Heart left ventricle (tissue), 16 donors: ENCODE results near the gene UBE2F. TPM values are rescaled to one million over a fixed set of nuclear protein-coding genes. Genes with fewer than 3 reads are reported as not detected.
A peak's percentile ranks its signal among the peaks of the same experiment; 100 is the strongest.

Experiments
- ATAC-seq, 4 donors: fragments of 200-7000 bp; cut with Tn5 transposase; one replicate each; pipeline ENCODE4 v1.9.1; 2020 to 2022; ENCODE audit warnings: moderate library complexity in 4 of 4, mild to moderate bottlenecking in 3 of 4, moderate number of reproducible peaks in 1 of 4
- DNase-seq, 5 donors: peaks; one replicate each; pipeline ENCODE4 v3.0.0-alpha.2; 2020
- H3K27ac ChIP-seq, 12 donors: fragments of 200-600 bp; sonication (generic) in 4 of 12; one replicate each; pipeline versions ENCODE4 v1.5.0 to v1.8.0; 2016 to 2022; ENCODE audit warnings: mild to moderate bottlenecking in 2 of 12
- H3K27me3 ChIP-seq, 9 donors: fragments of 200-600 bp; sonication (generic) in 2 of 9; one replicate each; pipeline versions ENCODE4 v1.5.1 to v1.8.0; 2016 to 2022; ENCODE audit warnings: mild to moderate bottlenecking in 3 of 9
- H3K36me3 ChIP-seq, 9 donors: fragments of 200-600 bp; sonication (generic) in 2 of 9; one replicate each; pipeline versions ENCODE4 v1.5.0 to v1.8.0; 2018 to 2022; ENCODE audit warnings: mild to moderate bottlenecking in 2 of 9
- H3K4me1 ChIP-seq, 12 donors: fragments of 200-600 bp; sonication (generic) in 4 of 12; one replicate each; pipeline versions ENCODE4 v1.5.0 to v1.8.0; 2016 to 2022; ENCODE audit warnings: mild to moderate bottlenecking in 3 of 12
- H3K4me3 ChIP-seq, 12 donors: fragments of 200-600 bp; sonication (generic) in 4 of 12; one replicate each; pipeline versions ENCODE4 v1.5.0 to v1.8.0; 2017 to 2022; ENCODE audit warnings: mild to moderate bottlenecking in 9 of 12, moderate library complexity in 4 of 12
- H3K9me3 ChIP-seq, 12 donors: fragments of 200-600 bp; sonication (generic) in 4 of 12; one replicate each; pipeline versions ENCODE4 v1.5.0 to v1.8.0; 2016 to 2022; ENCODE audit warnings: mild to moderate bottlenecking in 1 of 12
- POLR2A ChIP-seq, 2 donors: fragments of 450-650 bp; IDR thresholded peaks; one replicate each; pipeline ENCODE4 v1.6.1; 2017; ENCODE audit warnings: antibody characterized with exemption in 2 of 2, mild to moderate bottlenecking in 2 of 2, moderate library complexity in 2 of 2
- WGBS, 4 donors: extraction: QIAGEN DNeasy Blood & Tissue Kit in 2 of 4; methylation state at CpG; one replicate each; pipeline versions ENCODE4 v1.1.5 to v1.1.7; 2013 to 2018; 5-methylcytosine and 5-hydroxymethylcytosine counted together
- intact Hi-C, 10 donors: fragments of 100-400 bp; cut with DNase I; formaldehyde crosslinking; loops; one replicate each; pipeline versions ENCODE4 v1.11.1 to v1.14.2; 2022
- polyA plus RNA-seq, 2 donors: library from polyadenylated mRNA; stranded (reverse); fragments of 200-250 nt; gene quantifications; one replicate each; pipeline ENCODE4 v1.2.3, GENCODE V29; 2013
- total RNA-seq, 9 donors: library from RNA; depleted of rRNA in 2 of 9; stranded (reverse); fragments of >200 nt in 2 of 9; fragmentation: NEBNext Ultra II Directional in 3 of 9; extraction: Animal tissue kit (Norgen Biotek cat#: 25700) in 3 of 9; gene quantifications; one replicate each; pipeline versions ENCODE4 v1.1.0 to v1.2.4, GENCODE V29; 2016 to 2023
- TF ChIP-seq, protein P1 (sequence below), 12 donors: fragments of 200-600 bp; sonication (generic) in 4 of 12; IDR thresholded peaks; one replicate each; pipeline versions ENCODE4 v1.5.0 to v1.8.0; 2018 to 2022; ENCODE audit warnings: antibody characterized with exemption in 12 of 12, mild to moderate bottlenecking in 5 of 12
- donor health status: ischemic (EF 13 %, LVEDD 7.1; RV severe dilation, severe dysfunction).
- donor health status: healthy with polysubstance abuse.
- donor health status: DM: no; HTN: yes; CAD: no.
- donor health status: DM: no; HTN: no; CAD: no.
- donor health status: ischemic (EF 25% LVEDD 6.9; RV normal size, moderate dysfunction).
- donor health status: ischemic (EF 25% LVEDD 5.7; RV mildly dilated, moderate dysfunction).
- donor health status: healthy.
- donor health status: DM: yes; HTN: yes; CAD: no.
- donor health status: ischemic (EF 35%, LVEDD 5.7; RV mildly dilated, moderate dysfunction).
- donor health status: nonischemic (EF 11% LVEDD 7.7; RV severe dilation, severe dysfunction).
- donor health status: DM: yes; HTN: yes; CAD: no.
- donor health status: PGD.
- donor health status: ischemic (EF 29% LVEDD 5.4; RV normal size, mild dysfunction).
- donor health status: nonischemic (EF 23%, LVEDD 6.1; RV moderate dilation, normal function).

The UBE2F gene
- total and polyA plus RNA-seq, 11 donors: 54.2 to 83.4 (median 60.6) TPM

DNA sequence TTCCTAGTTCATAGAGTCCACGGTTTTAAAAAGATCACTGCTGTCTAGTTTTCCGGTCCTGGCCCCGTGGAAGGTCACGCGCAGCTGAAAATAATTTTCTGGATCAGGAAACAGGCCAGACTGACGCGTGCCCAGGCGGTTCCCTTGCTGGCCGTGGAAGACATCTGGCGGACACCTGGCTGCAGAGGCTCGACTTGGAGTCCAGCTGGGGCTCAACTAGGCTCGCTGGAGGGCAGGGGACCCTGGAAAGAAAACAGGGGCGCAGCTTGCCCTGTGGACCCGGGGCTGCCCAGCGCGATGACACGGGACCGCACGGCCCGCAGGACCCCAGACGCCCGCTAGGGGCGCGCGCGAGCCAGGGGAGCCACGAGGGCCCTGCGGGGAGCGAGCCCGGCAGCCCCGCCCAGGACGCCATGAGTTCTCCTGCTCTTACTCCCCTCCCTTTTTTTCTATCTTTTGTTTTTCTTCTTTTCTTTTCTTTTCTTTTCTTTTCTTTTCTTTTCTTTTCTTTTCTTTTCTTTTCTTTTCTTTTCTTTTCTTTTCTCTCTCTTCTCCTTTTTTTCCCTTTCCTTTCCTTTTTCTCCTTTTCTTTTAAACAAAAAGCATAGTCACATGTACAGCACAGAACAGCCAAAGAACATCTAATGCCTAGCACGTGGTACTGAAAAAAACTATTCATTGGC is 43.2 kb upstream of the UBE2F start:
- ATAC-seq (peak; percentile 52 to 91 (median 90)), DNase-seq (peak; percentile 73 to 89 (median 81))
- Histone ChIP-seq H3K36me3 (no peaks in the 10 kb centered on the region), H3K27ac (peak overlapping the region in 9 of 12 donors; percentile 26 to 75 (median 52)), H3K4me1 (peaks cover 0 to 14% (median 6%) of the 10 kb centered on the region in 12 donors), H3K9me3 (no peaks in the 10 kb centered on the region), H3K4me3 (peak overlapping the region in 10 of 12 donors; percentile 14 to 50 (median 36)), H3K27me3 (no peaks in the 10 kb centered on the region)
- 12 to 15% (median 14%) methylated on average over 33 of the region's 33 CpGs for WGBS, 4 donors
- intact Hi-C loops: loop anchor here in 3 of 10 donors (2.0 to 10.0 kb wide), 3 partner anchors 45 to 341 kb away; no protein-coding TSS in a partner anchor
- TF ChIP-seq, protein P1, sequence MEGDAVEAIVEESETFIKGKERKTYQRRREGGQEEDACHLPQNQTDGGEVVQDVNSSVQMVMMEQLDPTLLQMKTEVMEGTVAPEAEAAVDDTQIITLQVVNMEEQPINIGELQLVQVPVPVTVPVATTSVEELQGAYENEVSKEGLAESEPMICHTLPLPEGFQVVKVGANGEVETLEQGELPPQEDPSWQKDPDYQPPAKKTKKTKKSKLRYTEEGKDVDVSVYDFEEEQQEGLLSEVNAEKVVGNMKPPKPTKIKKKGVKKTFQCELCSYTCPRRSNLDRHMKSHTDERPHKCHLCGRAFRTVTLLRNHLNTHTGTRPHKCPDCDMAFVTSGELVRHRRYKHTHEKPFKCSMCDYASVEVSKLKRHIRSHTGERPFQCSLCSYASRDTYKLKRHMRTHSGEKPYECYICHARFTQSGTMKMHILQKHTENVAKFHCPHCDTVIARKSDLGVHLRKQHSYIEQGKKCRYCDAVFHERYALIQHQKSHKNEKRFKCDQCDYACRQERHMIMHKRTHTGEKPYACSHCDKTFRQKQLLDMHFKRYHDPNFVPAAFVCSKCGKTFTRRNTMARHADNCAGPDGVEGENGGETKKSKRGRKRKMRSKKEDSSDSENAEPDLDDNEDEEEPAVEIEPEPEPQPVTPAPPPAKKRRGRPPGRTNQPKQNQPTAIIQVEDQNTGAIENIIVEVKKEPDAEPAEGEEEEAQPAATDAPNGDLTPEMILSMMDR (IDR thresholded peaks at IDR 0.05): peak; percentile 94 to 99 (median 98)
- TF ChIP-seq POLR2A (IDR thresholded peaks at IDR 0.05): no peak

DNA sequence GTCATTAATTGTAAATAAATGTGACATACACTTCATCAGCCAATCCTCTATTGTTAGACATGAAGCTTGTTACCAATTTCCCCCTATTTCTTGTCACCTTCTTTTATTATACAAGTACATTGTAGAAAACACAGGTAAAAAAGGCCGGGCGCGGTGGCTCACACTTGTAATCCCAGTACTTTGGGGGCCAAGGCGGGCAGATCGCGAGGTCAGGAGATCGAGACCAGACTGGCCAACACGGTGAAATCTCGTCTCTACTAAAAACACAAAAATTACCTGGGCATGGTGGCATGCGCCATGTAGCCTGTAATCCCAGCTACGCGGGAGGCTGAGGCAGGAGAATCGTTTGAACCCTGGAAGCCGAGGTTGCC is 42.7 kb upstream of the UBE2F start:
- Histone ChIP-seq H3K27me3 (no peaks in the 10 kb centered on the region), H3K36me3 (no peaks in the 10 kb centered on the region), H3K9me3 (no peaks in the 10 kb centered on the region), H3K4me3 (peak overlapping the region in 2 of 12 donors; percentile 34), H3K4me1 (peaks cover 0 to 14% (median 6%) of the 10 kb centered on the region in 12 donors), H3K27ac (peak overlapping the region in 2 of 12 donors; percentile 57 to 75)
- ATAC-seq: no peak
- 92 to 97% (median 94%) methylated on average over 14 of the region's 14 CpGs for WGBS, 4 donors
- no peak for TF ChIP-seq POLR2A (IDR thresholded peaks at IDR 0.05)
- TF ChIP-seq, protein P1 (IDR thresholded peaks at IDR 0.05): no peak
- DNase-seq: no peak
- intact Hi-C loops: loop anchor here in 2 of 10 donors (5.0 to 10.0 kb wide), 2 partner anchors 338 to 341 kb away; no protein-coding TSS in a partner anchor

DNA sequence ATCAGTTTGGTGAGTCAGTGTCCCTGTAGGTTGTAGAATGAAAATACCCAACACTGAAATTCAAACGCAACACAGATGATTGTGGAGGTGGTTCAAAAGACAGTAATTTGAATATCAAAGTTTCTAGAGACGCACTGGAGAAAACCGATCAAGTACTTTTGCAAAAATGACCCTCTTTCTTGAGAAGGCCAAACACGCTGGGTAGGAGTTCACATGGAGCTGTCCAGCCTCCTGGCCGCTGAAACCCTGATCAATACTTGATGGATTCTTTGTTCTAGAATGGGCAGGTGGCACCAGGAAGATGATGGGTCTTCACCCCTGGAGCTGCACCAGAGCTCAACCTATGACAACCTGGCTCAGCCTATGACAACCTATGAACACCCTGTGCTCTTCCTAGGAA is 39.7 kb upstream of the UBE2F start:
- DNase-seq (no peak), ATAC-seq (no peak)
- Histone ChIP-seq H3K4me3 (no peak overlapping the region), H3K9me3 (peaks cover 0 to 7% (median 0%) of the 10 kb centered on the region in 12 donors), H3K36me3 (no peaks in the 10 kb centered on the region), H3K4me1 (peaks cover 0 to 22% (median 7%) of the 10 kb centered on the region in 12 donors), H3K27ac (no peak overlapping the region), H3K27me3 (no peaks in the 10 kb centered on the region)
- intact Hi-C loops: loop anchor here in 2 of 10 donors (2.0 to 10.0 kb wide), 2 partner anchors 40 to 338 kb away; partner anchors contain the start of gene UBE2F (in 1 of the 2)
- TF ChIP-seq, protein P1 (IDR thresholded peaks at IDR 0.05): no peak
- no peak for TF ChIP-seq POLR2A (IDR thresholded peaks at IDR 0.05)
- WGBS, 4 donors: 75 to 86% (median 85%) methylated on average over 5 of the region's 5 CpGs

DNA sequence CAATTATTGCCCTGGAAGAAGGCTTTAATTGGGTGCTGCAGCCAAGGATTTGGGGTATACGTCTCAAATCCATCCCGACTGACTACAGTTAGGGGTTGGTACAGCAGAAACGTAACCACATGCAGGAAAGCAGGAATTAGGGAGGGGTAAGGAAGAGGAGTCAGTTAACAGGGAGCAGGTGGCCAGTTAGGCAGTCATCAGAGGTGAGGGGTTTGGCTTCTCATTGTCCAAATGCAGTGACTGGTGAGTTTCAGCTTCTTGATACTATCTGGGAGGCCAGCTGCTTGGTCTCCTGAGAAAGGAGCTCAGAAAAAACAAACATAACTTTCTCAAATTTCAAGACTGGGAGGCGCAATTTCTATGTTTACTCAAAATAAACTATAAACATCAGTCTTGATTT is 38.8 kb upstream of the UBE2F start:
- no peaks in the 10 kb centered on the region for H3K36me3 ChIP-seq
- H3K4me3 ChIP-seq: no peak overlapping the region
- ATAC-seq (no peak), DNase-seq (no peak)
- H3K27me3 ChIP-seq: no peaks in the 10 kb centered on the region
- TF ChIP-seq, protein P1 (IDR thresholded peaks at IDR 0.05): no peak
- TF ChIP-seq POLR2A (IDR thresholded peaks at IDR 0.05): no peak
- intact Hi-C loops: loop anchor here in 2 of 10 donors (2.0 to 10.0 kb wide), 2 partner anchors 39 to 337 kb away; partner anchors contain the start of gene UBE2F (in 1 of the 2)
- 83 to 90% (median 87%) methylated on average over 4 of the region's 4 CpGs for WGBS, 4 donors
- peaks cover 0 to 7% (median 0%) of the 10 kb centered on the region in 12 donors for H3K9me3 ChIP-seq
- H3K4me1 ChIP-seq: peaks cover 0 to 19% (median 6%) of the 10 kb centered on the region in 12 donors
- H3K27ac ChIP-seq: no peak overlapping the region
